Measurements from ENCODE around the gene LCN6.

The LCN6 gene

DNA sequence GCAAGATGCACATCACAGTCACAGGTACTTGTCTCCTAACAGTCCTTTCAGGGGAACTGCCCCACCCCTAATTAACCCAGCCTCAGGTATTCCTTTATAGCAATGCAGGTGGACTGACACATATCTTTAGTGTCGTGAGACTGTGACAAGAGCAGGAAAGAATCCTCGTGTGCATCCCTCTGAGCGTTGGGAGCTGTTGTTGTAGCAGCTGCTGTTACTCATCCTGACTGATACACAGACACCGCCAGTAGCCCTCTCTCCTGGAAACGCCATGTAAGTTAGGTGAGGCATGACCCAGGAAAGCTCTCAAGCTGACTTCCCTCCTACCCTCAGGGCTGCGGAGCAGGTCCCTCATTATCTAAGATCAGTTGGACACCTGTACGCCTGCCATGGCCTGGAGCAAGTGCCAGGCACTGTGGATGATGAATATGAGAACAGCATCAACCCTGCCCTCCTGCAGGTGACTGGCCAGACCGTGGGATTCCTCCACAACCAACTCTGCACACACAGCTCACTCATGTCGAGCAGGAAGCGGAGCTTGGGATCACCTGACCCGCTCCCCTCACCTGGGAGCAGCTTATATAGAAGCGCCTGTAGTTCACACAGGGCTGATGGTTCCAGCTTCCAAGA lies 26.2 kb upstream of the LCN6 start:
- H3K4me1 ChIP-seq (ENCODE audit: control insufficient read depth in 1 of 2, insufficient read depth in 2 of 2, low read length in 2 of 2), result no peaks in the 10 kb centered on the region
- H3K23ac ChIP-seq (ENCODE audit: low read length), result no peak overlapping the region
- no peaks in the 10 kb centered on the region for H3K79me2 ChIP-seq (ENCODE audit: control insufficient read depth, insufficient read depth, low read length, poor library complexity)
- H3K14ac ChIP-seq (ENCODE audit: low read length), result no peak overlapping the region
- H4K8ac ChIP-seq (ENCODE audit: low read depth, low read length), result no peak overlapping the region
- no peak overlapping the region for H2BK5ac ChIP-seq (ENCODE audit: low read depth, low read length, poor library complexity)
- H4K91ac ChIP-seq (ENCODE audit: low read depth, low read length), result no peak overlapping the region
- H3K27ac ChIP-seq (ENCODE audit: low read depth, low read length), result no peak overlapping the region
- no peak overlapping the region for H3K4me2 ChIP-seq (ENCODE audit: low read length)
- H3K9me3 ChIP-seq (ENCODE audit: insufficient read depth, low read depth, low read length), result peaks cover 8% of the 10 kb centered on the region
- H3K36me3 ChIP-seq (ENCODE audit: control insufficient read depth in 1 of 2, insufficient read depth in 2 of 2, low read length in 2 of 2), result no peaks in the 10 kb centered on the region
- H3K18ac ChIP-seq (ENCODE audit: low read length), result no peak overlapping the region
- H3K79me1 ChIP-seq (ENCODE audit: low read length), result no peaks in the 10 kb centered on the region
- H2BK120ac ChIP-seq (ENCODE audit: insufficient read depth, low read length, poor library complexity), result no peak overlapping the region
- no peak for DNase-seq
- H3K4ac ChIP-seq (ENCODE audit: low read depth, low read length), result no peak overlapping the region
- H4K12ac ChIP-seq (ENCODE audit: low read depth, low read length), result no peak overlapping the region
- no peak overlapping the region for H3K4me3 ChIP-seq (ENCODE audit: low read depth, low read length)
- no peak overlapping the region for H2AFZ ChIP-seq (ENCODE audit: insufficient read depth, low read length, poor library complexity)
- no peak overlapping the region for H3K9ac ChIP-seq (ENCODE audit: low read length)
- H2BK12ac ChIP-seq (ENCODE audit: low read length), result no peak overlapping the region
- H3K27me3 ChIP-seq (ENCODE audit: insufficient read depth, low read length), result peaks cover 7% of the 10 kb centered on the region
- no peak overlapping the region for H2AK5ac ChIP-seq (ENCODE audit: low read length)
- WGBS (ENCODE audit: extremely low coverage, insufficient coverage, insufficient read length), result no CpG with 5 or more reads among the region's 12 CpGs

DNA sequence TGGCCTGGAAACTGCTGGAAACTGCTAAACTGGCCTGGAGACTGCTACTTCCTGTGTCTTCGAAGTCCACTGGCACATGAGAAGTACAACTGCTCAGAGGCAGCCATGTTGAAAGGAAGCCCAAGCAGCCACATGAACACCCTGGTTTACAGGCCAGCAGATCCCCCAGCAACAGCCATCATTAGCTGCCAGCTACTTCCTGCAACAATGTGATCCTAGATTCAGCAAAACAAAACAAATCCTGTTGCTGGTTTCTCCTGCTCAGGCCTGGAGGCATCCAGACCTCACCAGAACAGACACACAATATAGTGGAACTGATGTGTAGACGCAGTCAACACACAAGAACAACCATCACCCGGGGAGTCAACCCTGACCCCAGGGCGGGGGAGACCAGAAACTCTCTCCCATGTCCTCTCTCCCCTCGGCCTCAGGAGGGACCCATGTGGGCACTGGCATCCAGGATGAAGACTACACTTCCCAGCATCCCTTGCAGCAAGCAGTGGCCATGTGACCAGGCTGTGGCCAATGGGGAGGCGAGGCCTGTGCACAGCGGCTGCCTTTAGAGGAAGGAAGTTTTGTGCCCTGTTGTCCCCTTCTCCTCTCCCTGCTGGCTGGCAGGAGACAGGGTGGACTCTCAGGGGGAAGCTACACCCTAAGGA lies 25.2 kb upstream of the LCN6 start:
- H3K18ac ChIP-seq (ENCODE audit: low read length), result no peak overlapping the region
- no peak overlapping the region for H4K8ac ChIP-seq (ENCODE audit: low read depth, low read length)
- no peaks in the 10 kb centered on the region for H3K36me3 ChIP-seq (ENCODE audit: control insufficient read depth in 1 of 2, insufficient read depth in 2 of 2, low read length in 2 of 2)
- WGBS (ENCODE audit: extremely low coverage, insufficient coverage, insufficient read length), result no CpG with 5 or more reads among the region's 7 CpGs
- H2BK5ac ChIP-seq (ENCODE audit: low read depth, low read length, poor library complexity), result no peak overlapping the region
- no peak overlapping the region for H3K27ac ChIP-seq (ENCODE audit: low read depth, low read length)
- peaks cover 6% of the 10 kb centered on the region for H3K27me3 ChIP-seq (ENCODE audit: insufficient read depth, low read length)
- H2BK120ac ChIP-seq (ENCODE audit: insufficient read depth, low read length, poor library complexity), result no peak overlapping the region
- no peak overlapping the region for H4K91ac ChIP-seq (ENCODE audit: low read depth, low read length)
- DNase-seq, result no peak
- no peak overlapping the region for H3K4me3 ChIP-seq (ENCODE audit: low read depth, low read length)
- no peaks in the 10 kb centered on the region for H3K79me1 ChIP-seq (ENCODE audit: low read length)
- H3K9me3 ChIP-seq (ENCODE audit: insufficient read depth, low read depth, low read length), result peaks cover 8% of the 10 kb centered on the region
- no peak overlapping the region for H3K4me2 ChIP-seq (ENCODE audit: low read length)
- H3K9ac ChIP-seq (ENCODE audit: low read length), result no peak overlapping the region
- H2BK12ac ChIP-seq (ENCODE audit: low read length), result no peak overlapping the region
- no peak overlapping the region for H3K23ac ChIP-seq (ENCODE audit: low read length)
- H3K4me1 ChIP-seq (ENCODE audit: control insufficient read depth in 1 of 2, insufficient read depth in 2 of 2, low read length in 2 of 2), result no peaks in the 10 kb centered on the region
- no peak overlapping the region for H3K4ac ChIP-seq (ENCODE audit: low read depth, low read length)
- H4K12ac ChIP-seq (ENCODE audit: low read depth, low read length), result no peak overlapping the region
- H2AFZ ChIP-seq (ENCODE audit: insufficient read depth, low read length, poor library complexity), result no peak overlapping the region
- no peak overlapping the region for H3K14ac ChIP-seq (ENCODE audit: low read length)
- H3K79me2 ChIP-seq (ENCODE audit: control insufficient read depth, insufficient read depth, low read length, poor library complexity), result no peaks in the 10 kb centered on the region
- no peak overlapping the region for H2AK5ac ChIP-seq (ENCODE audit: low read length)

DNA sequence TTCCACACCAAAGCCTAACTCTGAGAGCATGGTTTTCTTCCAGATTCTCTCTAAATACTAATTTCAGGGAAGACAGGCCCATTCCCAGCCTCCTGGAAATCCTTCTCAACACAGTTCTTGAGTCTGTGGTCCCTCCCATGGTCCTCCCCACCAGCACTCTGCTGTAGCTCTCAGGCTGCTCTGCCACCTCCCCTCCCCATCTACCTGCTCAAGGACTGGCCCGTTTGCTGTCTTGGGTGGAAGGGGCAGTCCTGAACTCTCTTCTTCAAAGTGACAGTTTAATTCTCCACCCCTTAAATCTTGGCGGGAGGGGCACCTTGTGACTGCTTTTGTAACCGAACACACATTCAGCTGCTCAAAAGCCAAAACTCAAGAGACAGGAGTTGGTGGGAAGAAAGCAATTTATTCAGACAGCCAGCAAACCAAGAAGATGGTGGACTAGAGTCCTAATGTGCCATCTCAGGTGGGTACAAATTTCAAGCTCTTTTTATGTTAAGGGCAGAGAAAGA lies 23.6 kb upstream of the LCN6 start:
- no peaks in the 10 kb centered on the region for H3K79me1 ChIP-seq (ENCODE audit: low read length)
- no peak overlapping the region for H4K91ac ChIP-seq (ENCODE audit: low read depth, low read length)
- H3K23ac ChIP-seq (ENCODE audit: low read length), result no peak overlapping the region
- no peak overlapping the region for H3K9ac ChIP-seq (ENCODE audit: low read length)
- DNase-seq, result no peak
- H2BK120ac ChIP-seq (ENCODE audit: insufficient read depth, low read length, poor library complexity), result no peak overlapping the region
- no peaks in the 10 kb centered on the region for H3K36me3 ChIP-seq (ENCODE audit: control insufficient read depth in 1 of 2, insufficient read depth in 2 of 2, low read length in 2 of 2)
- no peaks in the 10 kb centered on the region for H3K27me3 ChIP-seq (ENCODE audit: insufficient read depth, low read length)
- no peaks in the 10 kb centered on the region for H3K79me2 ChIP-seq (ENCODE audit: control insufficient read depth, insufficient read depth, low read length, poor library complexity)
- H4K8ac ChIP-seq (ENCODE audit: low read depth, low read length), result no peak overlapping the region
- H3K9me3 ChIP-seq (ENCODE audit: insufficient read depth, low read depth, low read length), result peaks cover 9% of the 10 kb centered on the region
- H3K27ac ChIP-seq (ENCODE audit: low read depth, low read length), result no peak overlapping the region
- H3K18ac ChIP-seq (ENCODE audit: low read length), result no peak overlapping the region
- no peaks in the 10 kb centered on the region for H3K4me1 ChIP-seq (ENCODE audit: control insufficient read depth in 1 of 2, insufficient read depth in 2 of 2, low read length in 2 of 2)
- H2BK5ac ChIP-seq (ENCODE audit: low read depth, low read length, poor library complexity), result no peak overlapping the region
- no peak overlapping the region for H3K4me2 ChIP-seq (ENCODE audit: low read length)
- no peak overlapping the region for H4K12ac ChIP-seq (ENCODE audit: low read depth, low read length)
- no peak overlapping the region for H2AFZ ChIP-seq (ENCODE audit: insufficient read depth, low read length, poor library complexity)
- no peak overlapping the region for H3K4me3 ChIP-seq (ENCODE audit: low read depth, low read length)
- no peak overlapping the region for H2AK5ac ChIP-seq (ENCODE audit: low read length)
- no peak overlapping the region for H2BK12ac ChIP-seq (ENCODE audit: low read length)
- H3K14ac ChIP-seq (ENCODE audit: low read length), result no peak overlapping the region
- no peak overlapping the region for H3K4ac ChIP-seq (ENCODE audit: low read depth, low read length)
- no CpG with 5 or more reads among the region's 3 CpGs for WGBS (ENCODE audit: extremely low coverage, insufficient coverage, insufficient read length)

DNA sequence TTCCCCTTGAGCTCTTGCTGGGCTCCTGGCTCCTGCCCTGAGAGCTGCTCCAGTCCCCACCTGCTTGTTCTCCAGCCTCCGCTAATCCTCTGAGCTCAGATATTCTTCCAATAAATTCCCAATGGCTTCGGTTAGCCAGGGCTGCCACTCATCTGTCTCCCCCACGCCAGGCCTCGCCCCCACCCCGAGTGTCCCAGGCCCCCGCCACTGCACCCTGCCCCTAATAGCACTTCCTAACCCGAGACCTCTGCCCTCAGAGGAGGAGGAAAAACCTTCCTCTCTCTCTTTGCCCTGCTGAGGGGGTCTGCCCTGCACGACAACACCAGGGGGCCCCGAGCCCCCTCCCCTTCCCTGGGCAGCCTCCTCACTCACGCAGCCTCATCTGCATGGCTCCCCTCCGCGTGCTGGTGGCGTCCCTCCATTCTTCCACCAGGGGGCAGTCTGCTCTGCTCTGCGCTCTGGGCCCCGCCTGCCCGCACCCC lies 21.4 kb upstream of the LCN6 start:
- H3K14ac ChIP-seq (ENCODE audit: low read length), result no peak overlapping the region
- peak in 1 of 2 donors; percentile 25 for DNase-seq
- no peaks in the 10 kb centered on the region for H3K4me1 ChIP-seq (ENCODE audit: control insufficient read depth in 1 of 2, insufficient read depth in 2 of 2, low read length in 2 of 2)
- H4K12ac ChIP-seq (ENCODE audit: low read depth, low read length), result no peak overlapping the region
- H2AFZ ChIP-seq (ENCODE audit: insufficient read depth, low read length, poor library complexity), result peak overlapping the region; percentile 61
- H2AK5ac ChIP-seq (ENCODE audit: low read length), result no peak overlapping the region
- no peak overlapping the region for H4K91ac ChIP-seq (ENCODE audit: low read depth, low read length)
- no CpG with 5 or more reads among the region's 16 CpGs for WGBS (ENCODE audit: extremely low coverage, insufficient coverage, insufficient read length)
- H3K4ac ChIP-seq (ENCODE audit: low read depth, low read length), result no peak overlapping the region
- no peak overlapping the region for H3K27ac ChIP-seq (ENCODE audit: low read depth, low read length)
- H2BK120ac ChIP-seq (ENCODE audit: insufficient read depth, low read length, poor library complexity), result no peak overlapping the region
- H3K79me2 ChIP-seq (ENCODE audit: control insufficient read depth, insufficient read depth, low read length, poor library complexity), result no peaks in the 10 kb centered on the region
- H3K4me3 ChIP-seq (ENCODE audit: low read depth, low read length), result no peak overlapping the region
- no peak overlapping the region for H2BK12ac ChIP-seq (ENCODE audit: low read length)
- H4K8ac ChIP-seq (ENCODE audit: low read depth, low read length), result no peak overlapping the region
- no peaks in the 10 kb centered on the region for H3K79me1 ChIP-seq (ENCODE audit: low read length)
- H3K27me3 ChIP-seq (ENCODE audit: insufficient read depth, low read length), result no peaks in the 10 kb centered on the region
- H3K23ac ChIP-seq (ENCODE audit: low read length), result no peak overlapping the region
- H2BK5ac ChIP-seq (ENCODE audit: low read depth, low read length, poor library complexity), result no peak overlapping the region
- no peak overlapping the region for H3K4me2 ChIP-seq (ENCODE audit: low read length)
- peaks cover 13% of the 10 kb centered on the region for H3K9me3 ChIP-seq (ENCODE audit: insufficient read depth, low read depth, low read length)
- no peak overlapping the region for H3K9ac ChIP-seq (ENCODE audit: low read length)
- no peaks in the 10 kb centered on the region for H3K36me3 ChIP-seq (ENCODE audit: control insufficient read depth in 1 of 2, insufficient read depth in 2 of 2, low read length in 2 of 2)
- H3K18ac ChIP-seq (ENCODE audit: low read length), result no peak overlapping the region
